ENCODE measurements around the gene PIK3R5. TPM values are rescaled to one million over a fixed set of nuclear protein-coding genes. Genes with fewer than 3 reads are reported as not detected.

PIK3R5 gene
- total and polyA plus RNA-seq, 12 donors: 1.2 to 51.7 (median 17.2) TPM

DNA sequence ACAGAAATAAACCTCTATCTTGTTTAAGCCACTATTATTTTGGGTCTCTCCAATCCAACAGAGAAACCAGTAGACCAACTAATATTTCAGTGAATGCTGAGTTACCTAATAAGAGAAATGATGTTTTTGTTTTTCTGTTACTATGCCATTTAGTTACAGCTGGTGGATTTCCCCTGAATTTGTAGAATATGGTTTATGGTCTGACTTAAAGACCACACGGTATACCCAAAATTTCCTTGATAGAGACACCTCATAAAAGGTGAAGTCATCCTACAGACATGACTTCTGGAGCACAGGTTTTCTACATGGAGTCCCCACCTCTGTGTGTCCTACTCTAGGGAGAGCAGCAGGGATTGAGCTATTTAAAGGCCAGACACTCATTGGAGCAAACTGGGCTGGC is 13.3 kb downstream of the PIK3R5 start:
- intact Hi-C loops (cut with DNase I): no loop called here
- no peak for DNase-seq
- H3K36me3 ChIP-seq (replicated peaks in 1 of 2): no peaks in the 10 kb centered on the region
- peaks cover 0 to 4% of the 10 kb centered on the region in 2 donors for H3K4me1 ChIP-seq (replicated peaks in 1 of 2)
- H3K27ac ChIP-seq: no peak overlapping the region
- no peak overlapping the region for H3K4me3 ChIP-seq
- no peaks in the 10 kb centered on the region for H3K27me3 ChIP-seq
- TF ChIP-seq, protein P1, sequence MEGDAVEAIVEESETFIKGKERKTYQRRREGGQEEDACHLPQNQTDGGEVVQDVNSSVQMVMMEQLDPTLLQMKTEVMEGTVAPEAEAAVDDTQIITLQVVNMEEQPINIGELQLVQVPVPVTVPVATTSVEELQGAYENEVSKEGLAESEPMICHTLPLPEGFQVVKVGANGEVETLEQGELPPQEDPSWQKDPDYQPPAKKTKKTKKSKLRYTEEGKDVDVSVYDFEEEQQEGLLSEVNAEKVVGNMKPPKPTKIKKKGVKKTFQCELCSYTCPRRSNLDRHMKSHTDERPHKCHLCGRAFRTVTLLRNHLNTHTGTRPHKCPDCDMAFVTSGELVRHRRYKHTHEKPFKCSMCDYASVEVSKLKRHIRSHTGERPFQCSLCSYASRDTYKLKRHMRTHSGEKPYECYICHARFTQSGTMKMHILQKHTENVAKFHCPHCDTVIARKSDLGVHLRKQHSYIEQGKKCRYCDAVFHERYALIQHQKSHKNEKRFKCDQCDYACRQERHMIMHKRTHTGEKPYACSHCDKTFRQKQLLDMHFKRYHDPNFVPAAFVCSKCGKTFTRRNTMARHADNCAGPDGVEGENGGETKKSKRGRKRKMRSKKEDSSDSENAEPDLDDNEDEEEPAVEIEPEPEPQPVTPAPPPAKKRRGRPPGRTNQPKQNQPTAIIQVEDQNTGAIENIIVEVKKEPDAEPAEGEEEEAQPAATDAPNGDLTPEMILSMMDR (IDR thresholded peaks at IDR 0.05): no peak
- no peak for TF ChIP-seq POLR2A (IDR thresholded peaks at IDR 0.05)
- WGBS, 4 donors: 71 to 87% (median 82%) methylated on average over 1 of the region's 1 CpG
- no peaks in the 10 kb centered on the region for H3K9me3 ChIP-seq (replicated peaks in 1 of 3)

DNA sequence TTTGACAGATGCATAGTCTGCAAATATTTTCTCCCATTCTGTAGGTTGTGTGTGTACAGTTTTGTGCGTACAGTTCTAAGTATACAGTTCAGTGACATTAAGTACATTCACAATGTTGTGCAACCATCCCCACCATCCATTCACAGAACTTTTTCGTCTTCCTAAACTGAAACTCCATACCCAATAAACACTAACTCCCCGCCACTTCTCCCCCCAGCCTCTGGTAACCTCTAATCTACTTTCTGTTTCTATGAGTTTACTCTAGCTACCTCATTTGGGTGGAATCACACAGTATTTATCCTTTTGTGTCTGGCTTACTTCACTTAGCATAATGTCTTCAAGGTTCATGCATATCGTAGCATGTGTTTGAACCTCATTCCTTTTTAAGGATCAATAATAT is 14.3 kb downstream of the PIK3R5 start:
- intact Hi-C loops (cut with DNase I): no loop called here
- no peak overlapping the region for H3K27ac ChIP-seq
- no peaks in the 10 kb centered on the region for H3K36me3 ChIP-seq (replicated peaks in 1 of 2)
- H3K4me3 ChIP-seq: no peak overlapping the region
- peaks cover 0 to 4% of the 10 kb centered on the region in 2 donors for H3K4me1 ChIP-seq (replicated peaks in 1 of 2)
- no peaks in the 10 kb centered on the region for H3K9me3 ChIP-seq (replicated peaks in 1 of 3)
- WGBS, 4 donors: 66 to 77% (median 70%) methylated on average over 4 of the region's 4 CpGs
- TF ChIP-seq POLR2A (IDR thresholded peaks at IDR 0.05): no peak
- TF ChIP-seq, protein P1 (IDR thresholded peaks at IDR 0.05): no peak
- H3K27me3 ChIP-seq: no peaks in the 10 kb centered on the region
- DNase-seq: no peak

DNA sequence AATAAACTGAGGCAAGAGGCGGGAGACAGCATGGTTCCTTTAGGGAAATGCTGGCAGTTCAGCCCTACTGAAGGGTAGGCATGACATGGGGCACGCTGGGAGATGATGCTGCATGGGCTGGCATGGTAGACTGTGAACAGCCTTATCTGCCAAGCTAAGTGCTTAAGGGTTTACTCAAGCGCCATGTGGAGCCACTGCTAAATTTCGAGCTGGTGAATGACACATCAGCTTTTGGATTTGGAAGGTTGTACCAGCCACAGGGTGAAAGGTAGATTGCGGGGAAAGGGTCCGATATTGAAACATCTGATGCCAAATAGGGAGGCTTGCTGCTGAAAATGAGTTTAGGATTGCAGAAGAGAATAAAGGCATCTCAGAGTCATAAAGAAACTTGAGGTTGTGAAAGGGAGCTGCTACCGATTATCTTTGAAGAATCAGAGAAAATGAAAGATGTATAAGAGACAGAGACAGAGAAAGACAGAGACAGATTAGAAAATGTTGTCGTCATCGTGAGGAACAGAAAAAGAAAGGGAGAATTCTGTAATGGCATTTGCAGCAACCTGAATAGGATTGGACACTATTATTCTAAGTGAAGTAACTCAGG is 16.3 kb downstream of the PIK3R5 start:
- H3K27me3 ChIP-seq: no peaks in the 10 kb centered on the region
- TF ChIP-seq, protein P1 (IDR thresholded peaks at IDR 0.05): no peak
- TF ChIP-seq POLR2A (IDR thresholded peaks at IDR 0.05): no peak
- no peak for DNase-seq
- H3K4me3 ChIP-seq: no peak overlapping the region
- intact Hi-C loops (cut with DNase I): no loop called here
- H3K4me1 ChIP-seq (replicated peaks in 1 of 2): peaks cover 0 to 4% of the 10 kb centered on the region in 2 donors
- no peak overlapping the region for H3K27ac ChIP-seq
- H3K36me3 ChIP-seq (replicated peaks in 1 of 2): no peaks in the 10 kb centered on the region
- no peaks in the 10 kb centered on the region for H3K9me3 ChIP-seq (replicated peaks in 1 of 3)
- WGBS, 4 donors: 72 to 79% (median 73%) methylated on average over 9 of the region's 9 CpGs

DNA sequence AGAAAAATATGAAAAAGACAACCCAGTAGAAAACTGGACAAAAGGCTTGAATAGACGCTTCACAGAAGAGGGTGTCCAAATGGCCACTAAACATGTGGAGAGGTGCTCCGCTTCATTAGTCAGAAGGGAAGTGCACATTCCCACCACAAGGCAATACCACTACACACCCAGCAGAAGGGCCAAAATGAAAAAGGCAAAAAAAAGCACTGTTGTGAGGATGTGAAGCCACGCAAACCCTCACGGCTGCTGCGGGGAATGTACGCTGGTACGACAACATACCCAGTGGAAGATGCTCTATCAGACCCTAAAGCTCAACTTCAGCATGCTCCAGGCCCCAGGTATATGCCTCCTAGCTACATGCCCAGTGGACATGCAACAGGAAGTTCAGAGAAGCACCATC is 17.0 kb downstream of the PIK3R5 start:
- H3K4me1 ChIP-seq (replicated peaks in 1 of 2): no peaks in the 10 kb centered on the region
- intact Hi-C loops (cut with DNase I): no loop called here
- no peak for DNase-seq
- TF ChIP-seq, protein P1 (IDR thresholded peaks at IDR 0.05): no peak
- TF ChIP-seq POLR2A (IDR thresholded peaks at IDR 0.05): no peak
- H3K27me3 ChIP-seq: no peaks in the 10 kb centered on the region
- no peak overlapping the region for H3K27ac ChIP-seq
- H3K9me3 ChIP-seq (replicated peaks in 1 of 3): no peaks in the 10 kb centered on the region
- H3K4me3 ChIP-seq: no peak overlapping the region
- WGBS, 4 donors: 85 to 88% (median 87%) methylated on average over 7 of the region's 7 CpGs
- H3K36me3 ChIP-seq (replicated peaks in 1 of 2): no peaks in the 10 kb centered on the region

Data from adrenal gland (tissue), 12 donors.